ENCODE results near the gene PPP1R12A.
"Not testable (repeated sequence)": the region's sequence is repeated elsewhere in the genome, so short reads cannot be mapped to it uniquely, and the experiment has no call there.

The PPP1R12A gene

DNA sequence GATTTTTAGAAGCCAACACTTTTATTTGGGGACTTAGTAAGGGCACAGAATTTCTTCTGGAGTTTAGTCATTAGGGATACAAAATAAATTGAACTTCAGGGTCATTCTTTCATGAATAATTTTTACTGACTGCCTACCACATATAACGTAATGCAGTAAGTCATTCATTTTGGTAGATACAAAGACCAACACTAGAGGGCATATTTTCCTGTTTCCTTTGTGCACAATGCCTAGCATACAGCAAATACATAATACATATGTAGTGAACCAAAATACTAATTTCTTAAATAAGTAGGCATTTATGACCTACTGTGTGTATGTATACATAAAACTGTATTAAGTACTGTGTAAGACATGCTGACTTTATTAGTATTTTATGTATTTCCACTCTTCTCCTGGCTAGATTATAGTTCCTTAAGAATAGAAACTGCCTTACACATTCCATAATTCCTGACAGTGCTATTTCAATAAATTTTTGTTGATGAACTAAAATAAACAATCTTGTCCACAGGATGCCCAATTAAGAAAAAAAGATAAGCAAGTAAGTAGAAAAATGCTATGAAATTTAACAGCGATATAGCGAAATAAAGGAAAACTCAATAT, 47.9 kb downstream of the PPP1R12A start:
- H3K27ac ChIP-seq (ENCODE audit: low read depth, low read length): no peak overlapping the region
- H3K4me3 ChIP-seq (ENCODE audit: low read depth in 1 of 2, low read length in 2 of 2): no peak overlapping the region
- H3K9me3 ChIP-seq (ENCODE audit: low read length): no peaks in the 10 kb centered on the region
- no peaks in the 10 kb centered on the region for H3K36me3 ChIP-seq (ENCODE audit: insufficient read depth, low read length)
- H3K4me1 ChIP-seq (ENCODE audit: insufficient read depth, low read length): peaks cover 74% of the 10 kb centered on the region
- H3K9ac ChIP-seq (ENCODE audit: low read length): no peak overlapping the region
- no peaks in the 10 kb centered on the region for H3K27me3 ChIP-seq (ENCODE audit: control insufficient read depth in 1 of 2, insufficient read depth in 2 of 2, low read length in 2 of 2)

GRCh38 chr12:79885911-79886490, 48.9 kb downstream of the PPP1R12A start:
- Histone ChIP-seq H3K36me3 (ENCODE audit: insufficient read depth, low read length) (no peaks in the 10 kb centered on the region), H3K27me3 (ENCODE audit: control insufficient read depth in 1 of 2, insufficient read depth in 2 of 2, low read length in 2 of 2) (no peaks in the 10 kb centered on the region), H3K4me3 (ENCODE audit: low read depth in 1 of 2, low read length in 2 of 2) (no peak overlapping the region), H3K27ac (ENCODE audit: low read depth, low read length) (peak overlapping the region; percentile 17), H3K4me1 (ENCODE audit: insufficient read depth, low read length) (peaks cover 78% of the 10 kb centered on the region), H3K9ac (ENCODE audit: low read length) (no peak overlapping the region), H3K9me3 (ENCODE audit: low read length) (no peaks in the 10 kb centered on the region)

GRCh38 chr12:79884401-79885006, 50.4 kb downstream of the PPP1R12A start:
- H3K9ac ChIP-seq (ENCODE audit: low read length): no peak overlapping the region
- no peaks in the 10 kb centered on the region for H3K9me3 ChIP-seq (ENCODE audit: low read length)
- no peak overlapping the region for H3K4me3 ChIP-seq (ENCODE audit: low read depth in 1 of 2, low read length in 2 of 2)
- no peak overlapping the region for H3K27ac ChIP-seq (ENCODE audit: low read depth, low read length)
- H3K27me3 ChIP-seq (ENCODE audit: control insufficient read depth in 1 of 2, insufficient read depth in 2 of 2, low read length in 2 of 2): no peaks in the 10 kb centered on the region
- peaks cover 81% of the 10 kb centered on the region for H3K4me1 ChIP-seq (ENCODE audit: insufficient read depth, low read length)
- no peaks in the 10 kb centered on the region for H3K36me3 ChIP-seq (ENCODE audit: insufficient read depth, low read length)

DNA sequence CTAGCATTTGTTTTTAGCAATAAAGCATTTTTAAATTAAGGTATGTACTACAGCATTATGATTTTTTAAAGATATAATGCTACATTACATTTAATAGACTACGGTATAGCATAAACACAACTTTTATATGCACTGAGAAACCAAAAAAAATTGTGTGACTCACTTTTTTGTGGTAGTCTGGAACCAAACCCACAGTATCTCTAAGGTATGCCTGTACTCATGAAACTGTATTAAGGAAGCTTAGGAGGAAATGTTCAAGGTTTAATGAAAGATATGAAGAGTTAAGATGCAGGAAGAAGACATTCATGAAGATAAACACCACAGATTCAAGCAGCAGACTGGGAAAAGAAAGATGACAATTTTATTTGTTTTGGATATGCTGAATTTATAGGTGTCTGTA, 51.7 kb downstream of the PPP1R12A start:
- H3K4me3 ChIP-seq (ENCODE audit: low read depth in 1 of 2, low read length in 2 of 2): no peak overlapping the region
- H3K4me1 ChIP-seq (ENCODE audit: insufficient read depth, low read length): peaks cover 70% of the 10 kb centered on the region

DNA sequence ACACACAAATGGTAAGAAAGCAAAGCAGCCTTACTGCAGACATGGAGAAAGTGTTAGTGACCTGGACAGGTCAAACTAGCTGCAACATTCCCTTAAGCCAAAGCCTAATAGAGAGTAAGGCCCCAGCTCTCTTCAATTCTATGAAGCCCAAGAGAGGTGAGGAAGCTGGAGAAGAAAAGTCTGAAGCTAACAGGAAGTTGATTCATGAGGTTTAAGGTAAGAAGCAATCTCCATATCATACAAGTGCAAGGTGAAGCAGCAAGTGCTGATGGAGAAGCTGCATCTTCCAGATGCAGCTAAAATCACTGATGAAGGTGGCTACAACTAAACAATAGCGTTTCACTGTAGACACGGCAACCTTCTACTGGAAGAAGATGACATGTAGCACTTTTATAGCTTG, 53.5 kb downstream of the PPP1R12A start:
- no peak overlapping the region for H3K9ac ChIP-seq (ENCODE audit: low read length)
- H3K4me1 ChIP-seq (ENCODE audit: insufficient read depth, low read length): peaks cover 59% of the 10 kb centered on the region
- H3K4me3 ChIP-seq (ENCODE audit: low read depth in 1 of 2, low read length in 2 of 2): no peak overlapping the region
- no peak overlapping the region for H3K27ac ChIP-seq (ENCODE audit: low read depth, low read length)
- H3K27me3 ChIP-seq (ENCODE audit: control insufficient read depth in 1 of 2, insufficient read depth in 2 of 2, low read length in 2 of 2): no peaks in the 10 kb centered on the region
- H3K9me3 ChIP-seq (ENCODE audit: low read length): no peaks in the 10 kb centered on the region
- H3K36me3 ChIP-seq (ENCODE audit: insufficient read depth, low read length): no peaks in the 10 kb centered on the region

More for the DNA sequence above, 51.7 kb downstream of the PPP1R12A start:
- Histone ChIP-seq H3K27me3 (ENCODE audit: control insufficient read depth in 1 of 2, insufficient read depth in 2 of 2, low read length in 2 of 2) (no peaks in the 10 kb centered on the region), H3K9ac (ENCODE audit: low read length) (no peak overlapping the region), H3K27ac (ENCODE audit: low read depth, low read length) (no peak overlapping the region), H3K36me3 (ENCODE audit: insufficient read depth, low read length) (no peaks in the 10 kb centered on the region), H3K9me3 (ENCODE audit: low read length) (no peaks in the 10 kb centered on the region)

- H3K9ac ChIP-seq (ENCODE audit: low read length); H3K4me3 ChIP-seq (ENCODE audit: low read depth in 1 of 2, low read length in 2 of 2); H3K27me3 ChIP-seq (ENCODE audit: control insufficient read depth in 1 of 2, insufficient read depth in 2 of 2, low read length in 2 of 2); H3K27ac ChIP-seq (ENCODE audit: low read depth, low read length); H3K36me3 ChIP-seq (ENCODE audit: insufficient read depth, low read length); H3K9me3 ChIP-seq (ENCODE audit: low read length): not testable (repeated sequence)
- H3K4me1 ChIP-seq (ENCODE audit: insufficient read depth, low read length): peaks cover 44% of the 10 kb centered on the region
These were observed 56.4 kb downstream of the PPP1R12A start for GRCh38 chr12:79878506-79878905.

GRCh38 chr12:79877246-79877645, 57.7 kb downstream of the PPP1R12A start:
- H3K4me1 ChIP-seq (ENCODE audit: insufficient read depth, low read length): peaks cover 39% of the 10 kb centered on the region
- H3K9ac ChIP-seq (ENCODE audit: low read length): no peak overlapping the region
- no peak overlapping the region for H3K27ac ChIP-seq (ENCODE audit: low read depth, low read length)
- H3K36me3 ChIP-seq (ENCODE audit: insufficient read depth, low read length): no peaks in the 10 kb centered on the region
- H3K4me3 ChIP-seq (ENCODE audit: low read depth in 1 of 2, low read length in 2 of 2): no peak overlapping the region
- no peaks in the 10 kb centered on the region for H3K27me3 ChIP-seq (ENCODE audit: control insufficient read depth in 1 of 2, insufficient read depth in 2 of 2, low read length in 2 of 2)
- H3K9me3 ChIP-seq (ENCODE audit: low read length): no peaks in the 10 kb centered on the region

DNA sequence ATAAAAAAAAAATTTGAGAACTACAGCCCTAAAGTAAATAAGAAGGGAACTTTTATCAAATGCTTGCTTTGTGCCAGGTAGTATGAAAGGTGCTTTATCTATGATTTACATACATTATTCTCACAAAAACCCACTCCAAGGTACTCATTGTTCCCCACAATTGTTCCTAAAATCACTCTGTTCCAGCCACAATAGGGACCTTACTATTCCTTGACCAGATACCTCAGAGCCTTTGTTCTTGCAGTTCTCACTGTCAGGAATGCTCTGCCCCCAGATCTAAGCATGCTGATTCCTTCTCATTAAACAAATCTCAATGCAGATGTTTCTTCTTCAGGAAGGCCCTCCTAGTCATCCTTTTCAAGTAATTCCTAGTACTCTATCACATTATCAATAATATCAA, 60.2 kb downstream of the PPP1R12A start:
- Histone ChIP-seq H3K27me3 (ENCODE audit: control insufficient read depth in 1 of 2, insufficient read depth in 2 of 2, low read length in 2 of 2) (no peaks in the 10 kb centered on the region), H3K36me3 (ENCODE audit: insufficient read depth, low read length) (peaks cover 8% of the 10 kb centered on the region), H3K4me1 (ENCODE audit: insufficient read depth, low read length) (peaks cover 24% of the 10 kb centered on the region), H3K4me3 (ENCODE audit: low read depth in 1 of 2, low read length in 2 of 2) (no peak overlapping the region), H3K9me3 (ENCODE audit: low read length) (no peaks in the 10 kb centered on the region), H3K9ac (ENCODE audit: low read length) (no peak overlapping the region), H3K27ac (ENCODE audit: low read depth, low read length) (no peak overlapping the region)

- Histone ChIP-seq H3K27me3 (ENCODE audit: control insufficient read depth in 1 of 2, insufficient read depth in 2 of 2, low read length in 2 of 2) (no peaks in the 10 kb centered on the region), H3K4me1 (ENCODE audit: insufficient read depth, low read length) (peaks cover 38% of the 10 kb centered on the region), H3K36me3 (ENCODE audit: insufficient read depth, low read length) (peaks cover 8% of the 10 kb centered on the region), H3K9me3 (ENCODE audit: low read length) (no peaks in the 10 kb centered on the region), H3K27ac (ENCODE audit: low read depth, low read length) (no peak overlapping the region), H3K9ac (ENCODE audit: low read length) (no peak overlapping the region), H3K4me3 (ENCODE audit: low read depth in 1 of 2, low read length in 2 of 2) (no peak overlapping the region)
These were observed 61.7 kb downstream of the PPP1R12A start for GRCh38 chr12:79873201-79873600.

- Histone ChIP-seq H3K27ac (ENCODE audit: low read depth, low read length) (no peak overlapping the region), H3K4me1 (ENCODE audit: insufficient read depth, low read length) (peaks cover 40% of the 10 kb centered on the region)
These were observed 63.3 kb downstream of the PPP1R12A start for GRCh38 chr12:79871621-79872020.

DNA sequence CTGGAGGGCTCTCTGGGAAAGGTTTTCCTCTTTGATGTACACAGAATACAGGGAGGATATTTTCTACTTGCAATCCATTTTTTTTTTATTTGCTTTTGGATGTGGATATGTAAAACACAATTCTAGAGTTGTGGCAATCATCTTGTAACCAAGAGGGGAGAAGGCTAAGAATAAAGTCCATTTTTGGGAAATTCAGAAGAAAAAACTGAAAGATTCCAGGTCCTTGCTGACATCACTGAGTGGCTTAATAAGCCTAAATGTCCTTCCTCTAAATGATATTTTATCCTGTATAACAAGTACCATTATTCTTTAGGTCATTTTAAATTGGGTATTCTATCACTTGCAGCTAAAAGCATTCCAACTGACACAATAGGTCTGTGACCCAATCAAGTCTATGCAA, 64.0 kb downstream of the PPP1R12A start:
- H3K9me3 ChIP-seq (ENCODE audit: low read length): no peaks in the 10 kb centered on the region
- no peak overlapping the region for H3K27ac ChIP-seq (ENCODE audit: low read depth, low read length)
- H3K36me3 ChIP-seq (ENCODE audit: insufficient read depth, low read length): peaks cover 8% of the 10 kb centered on the region
- H3K27me3 ChIP-seq (ENCODE audit: control insufficient read depth in 1 of 2, insufficient read depth in 2 of 2, low read length in 2 of 2): no peaks in the 10 kb centered on the region
- H3K4me1 ChIP-seq (ENCODE audit: insufficient read depth, low read length): peaks cover 34% of the 10 kb centered on the region
- no peak overlapping the region for H3K4me3 ChIP-seq (ENCODE audit: low read depth in 1 of 2, low read length in 2 of 2)
- no peak overlapping the region for H3K9ac ChIP-seq (ENCODE audit: low read length)

More at GRCh38 chr12:79871621-79872020, 63.3 kb downstream of the PPP1R12A start:
- H3K9ac ChIP-seq (ENCODE audit: low read length): no peak overlapping the region
- peaks cover 8% of the 10 kb centered on the region for H3K36me3 ChIP-seq (ENCODE audit: insufficient read depth, low read length)
- H3K27me3 ChIP-seq (ENCODE audit: control insufficient read depth in 1 of 2, insufficient read depth in 2 of 2, low read length in 2 of 2): no peaks in the 10 kb centered on the region
- H3K9me3 ChIP-seq (ENCODE audit: low read length): no peaks in the 10 kb centered on the region
- no peak overlapping the region for H3K4me3 ChIP-seq (ENCODE audit: low read depth in 1 of 2, low read length in 2 of 2)

GRCh38 chr12:79859646-79860045, 75.3 kb downstream of the PPP1R12A start:
- Histone ChIP-seq H3K4me3 (ENCODE audit: low read depth in 1 of 2, low read length in 2 of 2) (no peak overlapping the region), H3K36me3 (ENCODE audit: insufficient read depth, low read length) (no peaks in the 10 kb centered on the region), H3K27me3 (ENCODE audit: control insufficient read depth in 1 of 2, insufficient read depth in 2 of 2, low read length in 2 of 2) (no peaks in the 10 kb centered on the region), H3K4me1 (ENCODE audit: insufficient read depth, low read length) (peaks cover 6% of the 10 kb centered on the region), H3K9me3 (ENCODE audit: low read length) (no peaks in the 10 kb centered on the region), H3K27ac (ENCODE audit: low read depth, low read length) (no peak overlapping the region), H3K9ac (ENCODE audit: low read length) (no peak overlapping the region)
